Activated T-cell treated with anti-CD3 and anti-CD28 coated beads for 1 hour (primary cell): ENCODE results near the gene CDA.
"Not testable (repeated sequence)": the region's sequence is repeated elsewhere in the genome, so short reads cannot be mapped to it uniquely, and the experiment has no call there.

Experiments used
- DNase-seq: peaks from one replicate; pipeline ENCODE4 v3.0.0-alpha.2; 2020; ENCODE audit warnings: low read depth

Gene CDA

GRCh38 chr1:20586953-20587660 lies 1.8 kb upstream of the CDA start:
- DNase-seq, result no peak

- no peak for DNase-seq
Measured at GRCh38 chr1:20587661-20588053, 1.2 kb upstream of the CDA start.

GRCh38 chr1:20589331-20590278 lies 708 bp downstream of the CDA start:
- DNase-seq, result no peak

- DNase-seq, result no peak
Measured at GRCh38 chr1:20590306-20590777, 1.4 kb downstream of the CDA start.

GRCh38 chr1:20593756-20594155 lies 4.9 kb downstream of the CDA start:
- DNase-seq, result no peak

GRCh38 chr1:20594746-20595145 lies 5.8 kb downstream of the CDA start:
- DNase-seq, result no peak

GRCh38 chr1:20596106-20596505 lies 7.2 kb downstream of the CDA start:
- no peak for DNase-seq

- DNase-seq, result no peak
Measured at GRCh38 chr1:20597650-20598049, 8.8 kb downstream of the CDA start.

GRCh38 chr1:20600156-20600555 lies 11.3 kb downstream of the CDA start:
- no peak for DNase-seq

GRCh38 chr1:20601129-20601825 lies 12.4 kb downstream of the CDA start:
- no peak for DNase-seq

- DNase-seq, result no peak
Measured at GRCh38 chr1:20602851-20603450, 14.1 kb downstream of the CDA start.

- no peak for DNase-seq
Measured at GRCh38 chr1:20603504-20604464, 14.9 kb downstream of the CDA start.

GRCh38 chr1:20604678-20605077 lies 15.8 kb downstream of the CDA start:
- DNase-seq, result no peak

- not testable (repeated sequence) for DNase-seq
Measured at GRCh38 chr1:20606801-20607570, 18.1 kb downstream of the CDA start.

GRCh38 chr1:20609541-20609940 lies 20.6 kb downstream of the CDA start:
- DNase-seq, result no peak

GRCh38 chr1:20610970-20611369 lies 22.1 kb downstream of the CDA start:
- no peak for DNase-seq

GRCh38 chr1:20611652-20612051 lies 22.8 kb downstream of the CDA start:
- no peak for DNase-seq

- DNase-seq, result no peak
Measured at GRCh38 chr1:20612221-20612746, 23.4 kb downstream of the CDA start.

GRCh38 chr1:20614131-20614579 lies 25.3 kb downstream of the CDA start:
- no peak for DNase-seq
